ENCODE data around the gene ZNF106.

DNA sequence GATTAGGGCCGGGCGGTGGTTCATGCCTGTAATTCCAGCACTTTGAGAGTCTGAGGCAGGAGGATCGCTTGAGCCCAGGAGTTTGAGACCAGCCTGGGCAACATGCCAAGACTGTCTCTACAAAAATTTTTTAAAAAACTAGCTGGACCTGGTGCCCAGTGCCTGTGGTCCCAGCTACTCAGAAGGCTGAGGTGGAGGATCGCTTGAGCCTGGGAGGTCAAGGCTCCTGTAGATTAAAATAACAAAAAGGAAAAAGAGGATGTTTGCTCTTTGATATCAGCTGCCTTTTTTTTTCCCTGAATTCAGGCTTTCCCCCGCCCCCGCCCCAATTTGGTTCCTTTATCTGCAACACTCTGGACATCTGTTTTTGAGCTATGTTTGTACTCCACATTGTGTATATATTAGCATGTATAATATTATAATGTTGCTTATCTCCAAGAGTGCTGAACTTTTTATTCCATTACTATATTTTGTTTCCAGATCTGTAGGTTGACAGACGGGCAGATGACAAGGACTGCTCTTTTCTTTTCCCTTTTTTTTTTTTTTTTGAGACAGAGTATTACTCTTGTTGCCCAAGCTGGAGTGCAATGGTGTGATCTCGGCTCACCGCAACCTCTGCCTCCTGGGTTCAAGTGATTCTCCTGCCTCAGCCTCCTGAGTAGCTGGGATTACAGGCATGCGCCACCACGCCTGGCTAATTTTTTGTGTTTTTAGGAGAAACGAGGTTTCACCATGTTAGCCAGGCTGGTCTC, 9.1 kb upstream of the ZNF106 start:
- TF ChIP-seq, protein P1, sequence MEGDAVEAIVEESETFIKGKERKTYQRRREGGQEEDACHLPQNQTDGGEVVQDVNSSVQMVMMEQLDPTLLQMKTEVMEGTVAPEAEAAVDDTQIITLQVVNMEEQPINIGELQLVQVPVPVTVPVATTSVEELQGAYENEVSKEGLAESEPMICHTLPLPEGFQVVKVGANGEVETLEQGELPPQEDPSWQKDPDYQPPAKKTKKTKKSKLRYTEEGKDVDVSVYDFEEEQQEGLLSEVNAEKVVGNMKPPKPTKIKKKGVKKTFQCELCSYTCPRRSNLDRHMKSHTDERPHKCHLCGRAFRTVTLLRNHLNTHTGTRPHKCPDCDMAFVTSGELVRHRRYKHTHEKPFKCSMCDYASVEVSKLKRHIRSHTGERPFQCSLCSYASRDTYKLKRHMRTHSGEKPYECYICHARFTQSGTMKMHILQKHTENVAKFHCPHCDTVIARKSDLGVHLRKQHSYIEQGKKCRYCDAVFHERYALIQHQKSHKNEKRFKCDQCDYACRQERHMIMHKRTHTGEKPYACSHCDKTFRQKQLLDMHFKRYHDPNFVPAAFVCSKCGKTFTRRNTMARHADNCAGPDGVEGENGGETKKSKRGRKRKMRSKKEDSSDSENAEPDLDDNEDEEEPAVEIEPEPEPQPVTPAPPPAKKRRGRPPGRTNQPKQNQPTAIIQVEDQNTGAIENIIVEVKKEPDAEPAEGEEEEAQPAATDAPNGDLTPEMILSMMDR (conservative IDR thresholded peaks at IDR 0.05; ENCODE audit: low read depth, low read length) = no peak
- TF ChIP-seq EZH2 (IDR thresholded peaks at IDR 0.05; ENCODE audit: borderline replicate concordance, low read depth, low read length, poor library complexity, severe bottlenecking) = no peak
